T-helper 2 cell treated with Interferon-gamma antibody and Interleukin-4, amounts not matched to agents 100 ng/mL and 5 ng/mL, for 36 hours (primary cell): ENCODE results near the gene FGF23. TPM values are rescaled to one million over a fixed set of nuclear protein-coding genes. Genes with fewer than 3 reads are reported as not detected.

Source experiments
- intact Hi-C: fragments of 100-400 bp; cut with micrococcal nuclease; formaldehyde crosslinking; loops from one replicate; pipeline ENCODE4 v1.15.1; 2023
- total RNA-seq: library from RNA; stranded (reverse); gene quantifications from 2 replicates; pipeline ENCODE4 v1.2.3, GENCODE V29; 2022

Gene FGF23
- total RNA-seq, 1 donor from 2014 or later: not detected

DNA sequence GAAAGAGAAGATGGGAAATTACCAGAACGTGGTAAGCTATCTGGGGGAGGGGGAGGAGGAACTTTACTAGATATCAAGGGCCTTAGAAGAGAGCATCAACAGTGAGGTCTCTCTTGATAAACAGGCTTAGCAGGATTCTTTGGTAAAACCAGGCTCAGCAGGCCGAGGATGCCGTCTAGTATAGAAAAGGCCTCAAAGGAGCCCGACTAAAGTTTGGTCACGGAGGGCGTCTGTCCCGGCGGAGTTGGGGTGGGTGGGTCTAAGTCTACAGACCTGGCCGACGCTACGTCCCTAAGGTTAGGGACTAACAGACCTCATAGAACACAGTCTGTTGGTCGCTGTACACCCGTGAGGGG lies 59.0 kb downstream of the FGF23 start:
- intact Hi-C loops: loop anchor here (1.0 to 5.0 kb wide), 3 partner anchors 213 to 448 kb away; partner anchors contain the start of genes PARP11 and RAD51AP1

Other genes starting within 250 kb of the FGF23 start
- 787 and 790 TPM in 2 replicates for gene CCND2, start 106.0 kb downstream of the FGF23 start, total RNA-seq
- 7.8 and 11.0 TPM in 2 replicates for gene TIGAR, start 58.5 kb downstream of the FGF23 start, total RNA-seq
- gene FGF6, start 66.1 kb upstream of the FGF23 start, total RNA-seq: not detected in 2 replicates
- gene RAD51AP1, start 159.2 kb upstream of the FGF23 start, total RNA-seq: 39.6 and 43.4 TPM in 2 replicates
- gene DYRK4, start 182.5 kb upstream of the FGF23 start, total RNA-seq: 25.2 and 27.6 TPM in 2 replicates